HG02759 (cell line): ENCODE results near the gene BRF1.

ENCODE experiments used
- ATAC-seq: cut with Tn5 transposase; IDR thresholded peaks from one replicate; pipeline ENCODE4 v1.9.1; 2021; ENCODE audit warnings: mild to moderate bottlenecking, moderate library complexity; ENCODE audit not compliant: unreplicated experiment

The BRF1 gene

DNA sequence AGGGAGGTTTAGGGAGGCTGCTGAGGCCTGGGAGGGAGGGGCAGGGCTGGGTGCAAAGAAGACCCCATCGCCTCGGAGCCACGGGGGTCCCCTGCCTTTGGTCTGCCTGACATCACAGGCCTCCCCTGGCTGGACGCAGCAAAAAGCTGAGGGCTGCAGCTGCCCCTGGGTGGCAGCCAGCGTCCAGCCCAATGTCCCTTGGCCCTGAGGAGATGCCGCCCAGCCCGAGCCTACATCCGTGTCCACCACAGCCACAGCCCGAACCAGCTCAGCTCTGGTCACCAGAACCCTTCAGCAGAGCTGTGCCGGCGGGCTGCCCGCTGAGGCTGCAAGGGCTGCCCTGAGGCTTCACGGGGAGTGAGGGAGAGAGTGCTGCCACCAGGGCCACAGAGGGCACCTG, 121.6 kb downstream of the BRF1 start:
- ATAC-seq: no peak

DNA sequence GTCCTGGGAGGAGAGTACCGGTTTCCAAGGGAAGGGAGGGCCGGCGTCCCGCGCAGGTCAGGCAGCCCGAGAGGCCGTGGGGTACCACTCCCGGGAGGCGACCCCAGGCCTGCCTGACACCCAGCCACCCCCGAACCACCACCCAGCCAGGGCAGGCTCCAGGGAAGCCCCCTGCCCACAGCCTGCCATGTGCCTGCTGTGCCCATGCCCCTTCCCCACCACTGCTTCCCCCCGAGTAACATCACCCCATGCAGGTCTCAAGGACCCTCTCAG, 122.0 kb downstream of the BRF1 start:
- no peak for ATAC-seq

DNA sequence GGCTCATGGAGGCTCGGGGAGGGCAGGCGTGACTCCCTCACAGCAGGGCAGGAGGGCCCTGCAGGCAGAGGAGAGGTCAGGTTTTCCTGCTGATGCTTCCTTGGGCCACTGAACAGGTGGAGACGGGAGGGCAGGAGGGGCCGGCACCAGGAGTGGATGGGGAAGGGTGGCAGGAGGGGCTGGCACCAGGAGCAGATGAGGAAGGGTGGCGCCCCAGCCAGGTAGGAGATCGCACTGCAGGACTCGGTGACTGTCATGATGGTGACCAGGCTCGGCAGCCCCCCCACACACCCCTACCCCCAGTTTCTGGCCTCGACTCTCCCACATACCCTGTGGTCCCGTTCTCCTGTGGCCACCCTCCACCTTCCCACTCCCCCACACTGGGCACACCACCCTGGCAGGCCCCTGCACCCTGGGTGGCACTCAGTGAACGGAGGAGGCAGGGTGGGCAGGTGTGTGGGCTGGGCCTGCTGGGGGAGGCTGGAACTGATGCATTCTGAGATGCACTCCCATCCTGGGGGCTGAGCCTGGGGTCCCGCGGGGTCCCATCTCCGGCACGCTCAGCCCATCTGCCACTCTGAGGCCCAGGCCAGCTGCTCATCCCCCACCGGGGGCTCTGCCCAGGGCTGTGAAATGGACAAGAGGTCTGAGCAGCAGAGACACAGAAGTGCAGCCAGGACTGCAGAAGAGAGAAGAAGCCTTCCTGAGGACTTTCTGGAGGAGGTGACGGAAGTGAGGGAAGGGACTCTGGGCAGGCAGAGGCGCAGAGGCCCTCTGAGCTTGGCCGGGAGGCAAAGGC, 122.5 kb downstream of the BRF1 start:
- ATAC-seq: no peak

DNA sequence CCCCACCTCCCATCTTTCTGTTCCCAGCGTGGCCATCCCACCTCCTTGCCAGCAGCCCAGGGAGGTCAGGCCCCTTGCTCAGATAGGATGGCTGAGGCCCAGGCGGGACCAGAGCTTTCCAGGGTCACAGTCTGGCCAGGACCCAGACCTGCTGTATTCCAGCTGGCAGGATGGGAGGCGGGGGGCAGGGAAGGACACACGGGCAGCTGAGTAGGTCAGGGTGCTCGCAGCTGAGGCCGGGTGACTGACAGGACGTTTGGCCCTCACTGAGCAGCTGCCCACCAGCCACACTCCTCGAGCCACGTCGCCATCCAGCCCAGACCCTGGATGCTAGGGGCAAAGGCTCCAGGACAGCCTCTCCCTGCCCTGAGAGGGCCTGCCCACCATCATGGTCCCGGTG, 123.7 kb downstream of the BRF1 start:
- no peak for ATAC-seq

DNA sequence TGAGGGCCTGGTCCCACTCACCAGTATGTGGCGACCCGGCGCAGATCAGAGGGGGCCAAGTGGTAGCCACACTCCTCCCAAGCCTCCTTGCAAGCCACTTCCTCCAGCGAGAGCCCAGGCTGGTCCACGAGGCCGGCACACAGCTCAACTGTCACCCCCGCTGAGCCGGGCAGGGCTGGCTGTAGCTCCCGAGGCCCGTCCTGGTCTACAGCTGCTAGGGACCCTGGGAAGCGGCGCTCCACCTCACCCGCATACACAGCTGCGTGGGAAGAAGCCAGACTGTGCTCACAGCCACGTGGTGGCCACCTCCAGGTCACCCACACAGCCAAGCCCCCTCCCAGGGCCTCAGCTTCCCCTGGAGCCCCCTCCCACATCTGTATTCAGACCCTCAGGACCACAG, 124.3 kb downstream of the BRF1 start:
- no peak for ATAC-seq

DNA sequence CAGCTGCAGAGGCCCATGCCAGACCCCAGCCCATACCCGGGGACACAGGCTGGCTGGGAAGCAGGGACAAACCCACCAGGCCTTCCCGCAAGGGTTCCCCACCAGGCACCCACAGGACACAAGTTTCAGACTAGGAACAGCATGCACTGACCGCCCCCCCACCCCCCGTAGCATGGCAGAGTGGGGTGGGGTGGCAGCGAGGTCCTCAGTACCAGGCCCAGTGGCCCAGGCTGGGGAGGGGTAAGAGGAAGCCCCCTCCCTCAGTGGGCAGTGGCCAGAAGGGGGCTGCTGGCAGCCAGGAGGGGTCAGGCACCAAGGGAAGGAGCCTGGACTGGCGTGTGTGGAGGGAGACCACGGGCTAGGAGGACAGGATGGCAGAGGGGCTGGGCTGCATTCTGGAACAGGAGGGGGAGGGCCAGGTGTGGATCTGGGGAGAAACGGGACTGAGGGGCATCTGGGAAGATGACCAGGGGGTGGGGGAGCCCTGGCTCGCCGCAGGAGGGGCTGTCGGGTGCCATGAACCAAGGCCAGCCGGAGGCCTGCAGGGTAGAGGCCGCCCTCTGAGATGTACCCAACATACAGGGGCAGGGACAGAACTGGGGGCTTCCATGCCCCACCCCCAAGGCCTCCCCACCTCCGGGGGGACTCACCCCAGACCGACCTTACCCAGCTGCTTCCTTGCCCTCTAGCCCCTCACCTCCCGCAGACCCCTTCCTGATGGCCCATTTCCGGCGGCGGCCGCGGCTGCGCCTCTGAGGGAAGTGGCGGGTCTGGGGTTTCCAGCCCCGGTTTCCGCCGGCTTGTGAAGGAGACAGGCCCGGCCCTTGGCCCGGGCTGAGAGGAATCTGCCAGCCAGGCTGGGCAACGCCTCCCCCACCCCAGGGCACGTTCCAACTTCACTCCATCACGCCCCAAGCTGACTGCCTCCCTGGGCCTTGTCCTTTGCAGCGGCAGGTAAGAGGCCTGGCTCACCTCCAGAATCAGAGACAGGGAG, 126.6 kb downstream of the BRF1 start:
- ATAC-seq: no peak

DNA sequence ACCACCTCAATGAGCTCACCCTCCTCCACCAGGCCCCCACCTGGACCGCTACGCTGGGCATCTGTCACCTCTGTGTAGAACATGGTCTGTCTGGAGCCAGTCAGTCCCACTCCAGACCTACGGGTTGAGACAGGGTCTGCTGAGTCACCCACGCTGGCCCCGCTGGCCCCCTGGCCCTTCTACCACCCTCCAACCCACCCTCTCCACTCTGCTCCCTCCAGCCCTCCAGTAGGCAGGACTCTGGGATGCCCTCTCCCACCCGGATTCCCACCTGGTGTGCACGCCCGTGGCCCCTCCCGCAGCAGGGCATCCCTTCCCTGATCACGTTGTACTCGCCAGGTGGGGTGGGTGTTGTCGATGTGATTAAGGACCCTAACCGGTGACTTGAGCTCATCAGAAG, 127.7 kb downstream of the BRF1 start:
- no peak for ATAC-seq

DNA sequence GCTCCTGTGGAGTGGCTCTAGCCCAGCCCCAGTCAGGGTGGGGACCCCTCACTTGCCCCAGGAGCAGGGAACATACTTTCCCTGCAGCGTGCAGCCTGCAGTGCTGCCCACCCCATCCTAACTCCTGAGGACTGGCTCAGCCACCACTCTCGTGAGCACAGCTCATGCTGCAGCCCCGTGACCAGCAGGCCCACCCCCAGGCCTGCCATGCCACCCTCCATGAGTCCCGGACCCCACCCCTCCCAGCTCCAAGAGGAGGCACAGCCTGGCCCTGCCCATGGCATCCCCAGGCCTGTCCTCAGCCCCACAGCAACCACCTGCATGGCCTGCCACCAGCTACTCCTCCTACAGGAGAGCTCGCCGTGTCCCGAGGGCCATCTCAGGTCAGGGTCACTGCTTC, 128.3 kb downstream of the BRF1 start:
- ATAC-seq: no peak

DNA sequence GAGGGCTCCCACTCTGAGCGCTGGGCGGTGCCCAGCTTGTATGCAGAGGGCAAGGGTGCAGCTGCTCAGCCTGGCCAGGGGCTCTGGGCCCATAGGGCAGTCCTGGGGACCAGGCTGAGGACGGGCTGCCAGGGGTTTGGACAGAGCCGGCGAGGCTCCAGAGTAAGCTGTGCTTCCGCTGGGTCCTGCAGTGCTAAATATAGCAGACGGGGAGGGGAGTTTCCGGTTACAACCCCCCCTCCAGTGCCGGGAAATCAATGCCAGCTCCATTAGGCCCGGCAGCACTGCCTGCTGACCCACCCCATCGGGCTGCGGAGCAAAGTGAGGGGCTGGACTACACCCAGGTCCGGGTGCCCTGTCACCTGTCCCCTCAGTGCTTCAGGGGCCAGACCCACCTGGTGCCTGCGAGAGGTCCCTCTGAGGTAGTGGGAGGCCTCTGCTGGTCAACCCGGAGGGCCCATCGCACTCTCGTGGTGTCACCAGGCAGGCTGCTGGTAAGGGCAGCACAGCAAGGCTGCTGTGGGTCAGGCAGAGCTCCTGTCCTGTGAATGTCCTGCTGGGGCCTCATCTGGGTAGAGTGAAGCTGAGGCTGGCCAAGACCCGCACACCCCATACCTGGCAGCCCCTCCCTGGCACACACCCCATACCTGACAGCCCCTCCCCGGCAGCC, 129.7 kb downstream of the BRF1 start:
- no peak for ATAC-seq

DNA sequence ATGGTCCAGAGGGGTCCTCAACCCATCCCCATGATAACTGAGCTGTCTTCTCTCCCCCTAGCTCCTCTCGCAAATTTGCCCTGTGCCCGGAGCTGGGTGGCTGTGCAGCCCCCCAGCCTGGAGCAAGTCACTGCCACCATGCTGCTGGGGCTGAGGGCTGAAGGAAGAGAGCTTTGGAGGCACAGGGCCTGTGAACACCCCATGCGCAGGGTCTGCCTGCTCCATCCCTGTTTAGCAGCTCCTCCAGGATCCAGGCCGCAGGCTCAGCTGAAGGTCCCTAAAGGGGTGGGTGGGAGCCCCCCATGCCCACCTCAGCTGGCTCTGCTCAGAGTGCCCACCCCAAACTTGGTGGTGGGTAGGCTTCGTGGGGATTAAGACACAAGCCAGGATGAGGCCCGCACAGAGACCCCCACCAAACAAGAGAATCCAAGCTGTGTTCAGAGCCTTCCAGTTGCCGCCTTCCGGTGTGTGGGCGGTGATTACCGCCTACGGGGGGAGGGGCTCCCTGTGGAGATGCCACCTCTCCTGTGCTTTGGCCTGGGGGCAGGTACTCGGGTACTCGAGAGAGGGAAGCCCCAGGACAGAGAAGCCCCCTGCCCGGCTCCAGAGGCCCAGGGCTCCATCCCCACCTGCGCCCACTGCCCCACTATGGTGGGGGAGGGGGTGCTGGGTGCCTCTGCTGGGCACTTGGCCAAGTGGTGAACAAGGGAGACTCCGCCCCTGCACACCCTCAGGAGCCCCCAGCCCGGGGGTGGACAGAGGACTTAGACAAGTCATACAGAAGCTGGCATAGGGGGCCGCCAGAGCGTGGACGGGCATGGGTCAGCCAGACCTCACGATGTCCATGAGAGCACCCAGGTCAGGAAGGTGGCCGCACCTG, 130.8 kb downstream of the BRF1 start:
- no peak for ATAC-seq

DNA sequence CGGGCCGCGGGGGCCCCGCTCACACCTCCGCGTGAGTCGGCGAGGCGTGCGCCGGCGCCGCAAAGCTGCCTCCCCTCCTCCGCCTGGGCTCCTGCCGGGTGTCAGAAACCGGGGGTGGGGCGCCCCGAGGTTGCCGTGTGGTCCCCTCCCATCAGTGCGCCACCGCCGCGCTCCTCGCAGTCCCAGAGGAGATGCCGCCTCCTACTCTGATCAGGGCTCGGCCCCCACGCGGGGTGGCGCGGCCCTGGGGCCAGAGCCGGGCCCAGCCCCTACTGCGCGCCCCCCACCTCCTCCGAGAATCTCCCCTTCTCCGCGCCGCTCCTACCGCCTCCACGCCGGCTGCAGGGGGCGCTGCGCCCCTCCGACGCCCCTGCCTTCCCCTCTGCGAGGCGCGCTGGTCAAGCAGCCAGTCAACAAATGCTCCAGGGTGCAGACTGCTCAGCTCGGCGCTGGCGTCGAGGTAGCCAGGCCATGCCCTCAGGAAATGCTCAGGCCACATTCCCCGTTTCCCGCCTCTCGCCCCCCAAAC, 131.8 kb downstream of the BRF1 start:
- no peak for ATAC-seq

DNA sequence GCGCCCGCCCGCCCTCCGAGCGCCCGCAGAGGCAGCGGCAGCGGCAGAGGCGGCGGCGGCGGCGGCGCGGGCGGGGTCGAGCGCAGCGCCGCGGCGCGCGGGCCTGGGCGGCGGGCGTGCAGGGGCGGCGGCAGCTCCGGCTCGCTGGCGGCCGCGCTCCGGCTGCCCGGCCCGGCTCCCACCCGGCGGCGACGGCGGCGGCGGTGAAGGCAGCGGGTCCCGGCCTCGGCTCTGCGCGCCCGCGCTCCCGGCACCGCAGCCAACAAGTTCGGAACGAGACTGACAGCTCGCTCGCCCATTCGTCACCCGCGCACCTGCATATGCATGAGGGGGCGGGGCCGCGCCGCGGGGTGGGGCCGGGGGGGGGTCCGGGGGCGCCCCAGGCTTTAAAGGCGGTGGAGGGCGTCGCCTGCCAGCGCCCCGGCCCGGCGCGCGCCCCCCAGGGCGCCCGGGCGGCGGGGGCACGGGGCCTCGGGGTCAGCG, 132.3 kb downstream of the BRF1 start, which contains the start of gene JAG2:
TSS of gene JAG2 (minus strand) at position 281 of the 483 bp plus-strand sequence. CDS start 356 bp downstream, outside the sequence.
- ATAC-seq: no peak

DNA sequence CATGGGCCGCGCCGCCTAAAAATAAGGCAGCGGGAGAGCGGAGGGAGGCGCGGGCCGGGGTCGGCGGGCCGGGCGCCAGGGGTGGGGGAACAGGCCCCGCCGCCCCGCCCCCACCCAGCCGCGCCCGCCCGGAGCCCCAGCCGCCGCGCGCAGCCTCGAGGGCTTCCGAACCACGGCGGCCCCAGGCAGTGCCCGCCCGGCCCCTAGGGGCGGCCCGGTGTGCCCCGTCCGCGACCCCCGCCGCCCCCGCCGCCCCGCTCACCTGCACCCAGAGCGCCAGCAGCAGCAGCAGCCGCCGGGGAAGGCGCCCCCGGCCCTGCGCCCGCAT, 132.7 kb downstream of the BRF1 start:
- no peak for ATAC-seq

DNA sequence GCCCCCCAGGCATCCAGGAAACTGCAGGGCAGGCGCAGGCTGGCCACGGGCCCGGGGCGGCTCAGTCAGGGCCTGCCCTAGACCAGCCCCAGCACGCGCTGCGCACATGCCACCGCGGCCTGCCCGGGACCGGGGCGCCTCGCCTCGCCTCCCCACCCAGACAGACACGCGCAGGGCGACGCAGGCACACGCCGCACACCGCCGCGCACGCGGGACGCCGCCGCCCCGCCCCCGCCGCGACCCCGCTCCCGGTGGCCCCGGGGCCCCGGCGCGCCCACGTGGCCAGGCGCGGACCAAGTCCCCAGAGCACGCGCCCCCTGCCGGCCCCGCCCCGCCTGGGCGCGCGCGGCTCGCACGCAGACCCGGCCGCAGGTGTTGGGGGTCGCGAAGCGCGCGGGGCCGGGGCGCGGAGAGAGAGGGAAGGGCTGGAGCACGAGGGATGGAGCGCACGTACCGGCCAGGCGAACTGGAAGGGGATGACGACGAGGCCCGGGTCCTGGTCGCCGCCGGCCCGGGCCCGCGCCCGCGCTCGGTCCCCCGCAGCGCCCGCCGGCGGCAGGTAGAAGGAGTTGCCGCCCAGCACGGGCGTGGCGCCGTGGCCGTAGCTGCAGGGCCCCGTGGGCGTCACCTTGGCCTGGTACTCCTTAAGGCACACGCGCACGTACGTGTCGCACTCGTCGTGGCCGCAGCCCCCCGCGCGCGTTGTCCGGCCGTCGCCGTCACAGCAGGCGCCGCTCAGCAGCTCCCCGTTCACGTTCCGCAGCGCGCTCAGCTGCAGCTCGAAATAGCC, 133.3 kb downstream of the BRF1 start:
- ATAC-seq: no peak

DNA sequence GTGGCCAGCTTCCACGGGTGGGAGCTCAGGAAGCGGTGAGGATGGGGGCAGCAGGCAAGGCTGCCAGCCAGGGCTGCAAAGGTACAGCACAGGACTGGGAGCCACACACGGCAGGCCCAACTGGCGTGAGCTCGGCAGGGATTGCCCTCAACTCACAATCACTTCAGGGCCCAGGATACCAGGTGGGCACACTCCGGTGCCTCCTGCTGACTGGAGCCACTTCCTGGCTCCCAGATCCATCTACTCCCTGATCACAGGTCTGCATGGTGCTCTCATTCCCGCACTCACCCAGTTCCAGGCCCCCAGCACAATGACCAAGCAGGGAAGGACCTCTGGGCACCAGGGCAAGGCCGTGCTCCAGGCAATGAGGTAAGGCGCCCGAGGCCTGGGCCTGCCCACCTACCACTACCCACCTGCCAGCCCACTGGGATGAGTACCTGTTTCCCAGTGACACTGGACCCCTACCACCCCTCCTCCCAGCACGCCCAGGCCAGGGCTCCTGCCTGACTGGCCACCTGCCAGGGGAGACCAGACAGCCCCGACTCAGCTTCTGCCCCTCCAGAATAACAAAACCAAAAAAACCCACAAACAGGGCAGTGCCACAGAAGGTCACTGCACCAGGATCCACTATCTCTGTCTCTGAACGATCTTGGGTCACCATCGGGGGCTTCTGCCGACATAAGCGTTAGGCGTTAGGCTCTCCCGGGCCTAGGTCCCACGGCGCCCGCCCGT, 134.1 kb downstream of the BRF1 start:
- ATAC-seq: no peak

DNA sequence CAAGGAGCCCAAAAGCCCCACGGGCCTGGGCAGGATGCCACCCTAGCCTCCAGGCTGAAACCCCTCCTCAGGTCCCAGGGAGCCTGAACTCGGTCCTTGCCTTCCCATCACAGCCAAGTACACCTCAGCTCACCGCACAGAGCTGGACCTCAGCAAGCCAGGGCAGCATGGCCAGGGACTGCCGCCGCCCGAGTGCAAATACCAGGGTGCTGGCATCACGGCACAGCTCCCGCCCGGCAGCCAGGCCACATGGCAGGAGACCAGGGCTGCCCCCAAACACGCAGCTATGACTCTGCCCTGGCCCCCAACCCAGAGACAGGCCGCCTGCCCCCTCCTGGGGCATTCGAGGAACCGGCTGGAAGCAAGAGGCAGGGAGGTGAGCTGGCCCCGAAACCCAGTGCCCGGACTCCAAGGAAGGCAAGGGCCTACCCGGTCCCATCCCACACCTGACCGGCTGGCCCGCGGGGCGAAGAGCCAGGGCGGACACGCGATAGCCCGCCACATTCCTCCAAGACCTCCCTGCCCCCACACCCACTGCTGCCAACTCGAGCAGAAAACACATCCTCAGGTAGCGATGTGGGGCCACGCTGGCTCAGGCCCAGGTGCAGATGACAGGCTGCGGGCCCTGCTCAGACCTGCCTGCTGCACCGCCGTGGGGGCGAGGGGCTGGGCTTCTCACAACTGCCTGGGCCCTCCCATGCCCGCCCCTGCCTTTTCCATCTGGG, 134.9 kb downstream of the BRF1 start:
- no peak for ATAC-seq

DNA sequence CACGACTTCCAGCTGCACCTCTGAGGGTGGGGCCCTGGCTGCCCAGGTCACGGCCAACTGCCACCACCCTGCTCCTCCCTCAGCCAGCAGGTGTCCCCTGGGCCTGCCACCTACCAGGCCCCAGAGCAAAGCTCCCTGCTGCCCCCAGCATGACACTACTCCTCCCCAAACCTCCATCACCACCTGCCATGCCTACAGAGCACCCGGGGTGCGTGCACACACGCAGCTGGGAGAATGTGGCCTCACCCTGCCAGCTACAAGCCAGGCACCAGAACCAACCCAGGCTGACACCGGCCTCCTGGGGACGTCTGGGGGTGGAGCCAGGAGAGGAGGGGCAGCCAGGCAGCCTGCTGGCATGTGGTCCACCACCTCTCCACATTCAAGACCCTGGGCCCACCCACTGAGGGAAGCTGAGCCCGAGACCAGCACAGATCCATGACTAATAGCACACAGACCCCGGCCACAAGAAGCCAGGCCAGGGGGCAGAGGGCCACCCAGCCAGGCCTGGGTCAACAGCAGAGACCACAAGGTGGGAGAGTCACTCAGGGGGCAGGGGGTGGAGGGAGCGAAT, 135.6 kb downstream of the BRF1 start:
- ATAC-seq: no peak
